Glutamatergic neuron (in vitro differentiated cells): ENCODE results near the gene GPR37. TPM values are rescaled to one million over a fixed set of nuclear protein-coding genes. Genes with fewer than 3 reads are reported as not detected.

ENCODE experiments used
- DNase-seq: peaks from one replicate; pipeline ENCODE4 v3.0.0; 2022
- H3K27ac Mint-ChIP-seq: one replicate; pipeline ENCODE4 v1.8.0; 2020; ENCODE audit warnings: mild to moderate bottlenecking, mixed read lengths, inconsistent platforms; ENCODE audit not compliant: unreplicated experiment
- H3K27me3 Mint-ChIP-seq: one replicate; pipeline ENCODE4 v1.8.0; 2020; ENCODE audit warnings: mild to moderate bottlenecking, moderate library complexity, mixed read lengths, inconsistent platforms; ENCODE audit not compliant: unreplicated experiment
- H3K36me3 Mint-ChIP-seq: one replicate; pipeline ENCODE4 v1.8.0; 2020; ENCODE audit warnings: mild to moderate bottlenecking, mixed read lengths, inconsistent platforms; ENCODE audit not compliant: unreplicated experiment
- H3K4me1 Mint-ChIP-seq: one replicate; pipeline ENCODE4 v1.8.0; 2020; ENCODE audit warnings: mild to moderate bottlenecking, low read depth, mixed read lengths, inconsistent platforms; ENCODE audit not compliant: unreplicated experiment
- H3K4me3 Mint-ChIP-seq: one replicate; pipeline ENCODE4 v1.8.0; 2020; ENCODE audit warnings: mild to moderate bottlenecking, mixed read lengths, inconsistent platforms; ENCODE audit not compliant: unreplicated experiment
- H3K9me3 Mint-ChIP-seq: one replicate; pipeline ENCODE4 v1.8.0; 2020; ENCODE audit warnings: mild to moderate bottlenecking, moderate library complexity, mixed read lengths, inconsistent platforms; ENCODE audit not compliant: unreplicated experiment
- total RNA-seq: library from RNA; stranded (reverse); fragmentation: NEBNext Ultra II Directional; extraction: Animal tissue kit (Norgen Biotek cat#: 25700); gene quantifications from one replicate; pipeline ENCODE4 v1.2.1, GENCODE V29; 2021; ENCODE audit not compliant: unreplicated experiment
- TF ChIP-seq, protein P1 (sequence below): fragments of 200-600 bp; sonication (generic); IDR thresholded peaks from one replicate; pipeline ENCODE4 v1.5.0; 2021; ENCODE audit not compliant: partially characterized antibody, unreplicated experiment

The GPR37 gene
- total RNA-seq, 1 donor from 2014 or later: 6.3 TPM

DNA sequence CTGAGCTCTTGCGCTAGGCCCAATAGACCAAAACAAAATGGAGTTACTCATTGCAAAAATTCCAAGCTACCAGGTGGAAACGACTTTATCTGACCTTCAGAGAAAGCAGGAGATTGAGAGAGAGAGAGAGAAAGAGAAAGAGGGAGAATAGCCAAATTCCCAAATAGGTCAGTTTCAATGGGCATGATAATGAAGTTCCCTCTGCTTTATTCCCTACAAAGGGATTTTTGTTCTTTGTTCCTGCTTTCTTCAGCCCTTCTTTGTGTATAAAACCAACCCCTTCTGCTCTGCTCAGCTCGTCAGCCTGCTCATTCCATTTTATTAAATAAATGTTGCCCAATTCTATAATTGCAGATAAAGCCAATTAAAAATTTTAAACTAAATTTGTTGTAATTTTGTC is 45.0 kb upstream of the GPR37 start:
- H3K36me3 Mint-ChIP-seq: no peaks in the 10 kb centered on the region
- no peak overlapping the region for H3K4me3 Mint-ChIP-seq
- no peaks in the 10 kb centered on the region for H3K4me1 Mint-ChIP-seq
- no peaks in the 10 kb centered on the region for H3K27me3 Mint-ChIP-seq
- DNase-seq: no peak
- no peak overlapping the region for H3K27ac Mint-ChIP-seq
- TF ChIP-seq, protein P1, sequence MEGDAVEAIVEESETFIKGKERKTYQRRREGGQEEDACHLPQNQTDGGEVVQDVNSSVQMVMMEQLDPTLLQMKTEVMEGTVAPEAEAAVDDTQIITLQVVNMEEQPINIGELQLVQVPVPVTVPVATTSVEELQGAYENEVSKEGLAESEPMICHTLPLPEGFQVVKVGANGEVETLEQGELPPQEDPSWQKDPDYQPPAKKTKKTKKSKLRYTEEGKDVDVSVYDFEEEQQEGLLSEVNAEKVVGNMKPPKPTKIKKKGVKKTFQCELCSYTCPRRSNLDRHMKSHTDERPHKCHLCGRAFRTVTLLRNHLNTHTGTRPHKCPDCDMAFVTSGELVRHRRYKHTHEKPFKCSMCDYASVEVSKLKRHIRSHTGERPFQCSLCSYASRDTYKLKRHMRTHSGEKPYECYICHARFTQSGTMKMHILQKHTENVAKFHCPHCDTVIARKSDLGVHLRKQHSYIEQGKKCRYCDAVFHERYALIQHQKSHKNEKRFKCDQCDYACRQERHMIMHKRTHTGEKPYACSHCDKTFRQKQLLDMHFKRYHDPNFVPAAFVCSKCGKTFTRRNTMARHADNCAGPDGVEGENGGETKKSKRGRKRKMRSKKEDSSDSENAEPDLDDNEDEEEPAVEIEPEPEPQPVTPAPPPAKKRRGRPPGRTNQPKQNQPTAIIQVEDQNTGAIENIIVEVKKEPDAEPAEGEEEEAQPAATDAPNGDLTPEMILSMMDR: no peak
- no peaks in the 10 kb centered on the region for H3K9me3 Mint-ChIP-seq

DNA sequence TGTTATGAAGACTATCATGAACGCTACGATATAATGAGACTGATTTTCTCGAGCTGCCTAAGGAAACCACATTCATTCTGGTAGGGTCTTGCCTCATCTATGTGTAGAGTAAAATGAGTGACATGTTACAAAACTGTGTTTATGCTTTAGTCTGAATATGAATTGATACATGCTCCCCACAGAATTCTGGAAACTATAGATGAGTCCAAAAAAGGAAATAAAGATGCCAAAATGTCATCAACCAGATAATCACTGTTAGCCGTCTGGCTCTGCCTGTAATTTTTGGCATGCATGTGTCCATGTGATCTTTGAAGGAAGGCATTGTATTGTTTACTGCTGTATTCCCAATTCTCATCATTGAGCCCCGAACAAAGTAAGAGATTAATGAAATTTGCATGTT is 42.6 kb upstream of the GPR37 start:
- no peaks in the 10 kb centered on the region for H3K9me3 Mint-ChIP-seq
- no peaks in the 10 kb centered on the region for H3K36me3 Mint-ChIP-seq
- no peaks in the 10 kb centered on the region for H3K27me3 Mint-ChIP-seq
- H3K27ac Mint-ChIP-seq: no peak overlapping the region
- no peak overlapping the region for H3K4me3 Mint-ChIP-seq
- no peak for DNase-seq
- TF ChIP-seq, protein P1: no peak
- no peaks in the 10 kb centered on the region for H3K4me1 Mint-ChIP-seq

GRCh38 chr7:124801330-124801895 is 35.8 kb upstream of the GPR37 start:
- Mint-ChIP-seq H3K27ac (no peak overlapping the region), H3K4me1 (no peaks in the 10 kb centered on the region), H3K27me3 (no peaks in the 10 kb centered on the region), H3K36me3 (peaks cover 3% of the 10 kb centered on the region), H3K9me3 (no peaks in the 10 kb centered on the region), H3K4me3 (no peak overlapping the region)
- TF ChIP-seq, protein P1: no peak
- no peak for DNase-seq

DNA sequence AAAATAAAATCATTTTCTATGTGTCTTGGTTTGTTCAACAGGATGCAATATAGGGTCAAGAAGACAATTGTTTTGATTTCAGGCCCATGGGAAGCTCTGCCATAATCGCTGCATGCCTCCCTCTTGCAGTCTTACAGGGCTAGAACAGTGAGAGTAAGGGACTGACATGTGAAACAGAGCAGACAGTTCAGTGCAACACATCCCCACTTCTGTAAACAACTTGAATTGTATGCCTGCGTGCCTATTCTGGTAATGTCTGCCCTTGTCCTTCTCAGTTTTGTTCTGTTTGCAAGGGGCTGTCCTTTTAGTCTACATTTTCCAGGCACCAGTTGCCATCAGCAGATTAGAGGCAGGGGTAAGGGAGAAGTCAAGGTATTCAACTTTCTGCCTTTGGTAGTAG is 34.8 kb upstream of the GPR37 start:
- Mint-ChIP-seq H3K27ac (no peak overlapping the region), H3K27me3 (no peaks in the 10 kb centered on the region), H3K4me1 (no peaks in the 10 kb centered on the region), H3K9me3 (no peaks in the 10 kb centered on the region), H3K4me3 (no peak overlapping the region), H3K36me3 (peaks cover 10% of the 10 kb centered on the region)
- TF ChIP-seq, protein P1: no peak
- DNase-seq: no peak

GRCh38 chr7:124799448-124799847 is 33.9 kb upstream of the GPR37 start:
- Mint-ChIP-seq H3K9me3 (no peaks in the 10 kb centered on the region), H3K27ac (no peak overlapping the region), H3K27me3 (no peaks in the 10 kb centered on the region), H3K4me3 (no peak overlapping the region), H3K36me3 (peaks cover 10% of the 10 kb centered on the region), H3K4me1 (no peaks in the 10 kb centered on the region)
- DNase-seq: no peak
- TF ChIP-seq, protein P1: no peak
